Endodermal cell (in vitro differentiated cells): ENCODE data around the gene CHRNA7. TPM values are rescaled to one million over a fixed set of nuclear protein-coding genes. Genes with fewer than 3 reads are reported as not detected.
A peak's percentile ranks its signal among the peaks of the same experiment; 100 is the strongest.

Source experiments
- DNase-seq: peaks from one replicate; pipeline ENCODE4 v3.0.0-alpha.2; 2017
- H3K27ac ChIP-seq: 2 replicates; pipeline ENCODE4 v1.5.1; 2013; ENCODE audit warnings: mild to moderate bottlenecking, low read depth, low read length, moderate library complexity
- H3K27me3 ChIP-seq: 2 replicates; pipeline ENCODE4 v1.6.1; 2013; ENCODE audit warnings: mild to moderate bottlenecking, low read length, moderate library complexity; ENCODE audit not compliant: insufficient read depth, control insufficient read depth, poor library complexity, severe bottlenecking
- H3K36me3 ChIP-seq: 2 replicates; pipeline ENCODE4 v1.7.0; 2013; ENCODE audit warnings: mild to moderate bottlenecking, low read length, moderate library complexity; ENCODE audit not compliant: control insufficient read depth, insufficient read depth
- H3K4me1 ChIP-seq: one replicate; pipeline ENCODE4 v1.7.0; 2013; ENCODE audit warnings: low read length; ENCODE audit not compliant: control insufficient read depth, insufficient read depth
- H3K4me3 ChIP-seq: 2 replicates; pipeline ENCODE4 v1.5.1; 2013; ENCODE audit warnings: mild to moderate bottlenecking, low read length, moderate library complexity
- H3K9ac ChIP-seq: 2 replicates; pipeline ENCODE4 v1.6.1; 2013; ENCODE audit warnings: mild to moderate bottlenecking, low read length, moderate library complexity; ENCODE audit not compliant: poor library complexity, severe bottlenecking; ENCODE audit errors: extremely low read depth
- H3K9me3 ChIP-seq: 2 replicates; pipeline ENCODE4 v1.6.1; 2013; ENCODE audit warnings: mild to moderate bottlenecking, low read length, moderate library complexity; ENCODE audit not compliant: control insufficient read depth
- H3K27ac Mint-ChIP-seq: 2 replicates; pipeline ENCODE4 v1.8.0; 2020; ENCODE audit warnings: mixed read lengths
- H3K27me3 Mint-ChIP-seq: 2 replicates; pipeline ENCODE4 v1.8.0; 2021; ENCODE audit warnings: mild to moderate bottlenecking, mixed read lengths; ENCODE audit not compliant: insufficient read depth
- H3K36me3 Mint-ChIP-seq: 2 replicates; pipeline ENCODE4 v1.8.0; 2020; ENCODE audit warnings: low read depth, mixed read lengths
- H3K4me1 Mint-ChIP-seq: 2 replicates; pipeline ENCODE4 v1.8.0; 2020; ENCODE audit warnings: mixed read lengths
- H3K4me3 Mint-ChIP-seq: 2 replicates; pipeline ENCODE4 v1.8.0; 2020; ENCODE audit warnings: mild to moderate bottlenecking, moderate library complexity, mixed read lengths
- H3K9me3 Mint-ChIP-seq: 2 replicates; pipeline ENCODE4 v1.8.0; 2020; ENCODE audit warnings: mild to moderate bottlenecking, mixed read lengths
- WGBS, 2 experiments: methylation state at CpG; one replicate each; pipeline versions ENCODE4 v1.1.5 to v1.1.7; 2013; ENCODE audit warnings: missing lambda C conversion rate in 2 of 2, mixed read lengths in 1 of 2; ENCODE audit not compliant: insufficient coverage in 1 of 2, insufficient read length in 1 of 2; 5-methylcytosine and 5-hydroxymethylcytosine counted together
- total RNA-seq, 2 donors: library from RNA; stranded (reverse); fragmentation: NEBNext Ultra II Directional in 1 of 2; extraction: Animal tissue kit (Norgen Biotek cat#: 25700) in 1 of 2; gene quantifications; 2 replicates in 1 of 2; 3 replicates in 1 of 2; pipeline ENCODE4 v1.2.1, GENCODE V29; 2021
- TF ChIP-seq, protein P1 (sequence below): fragments of 200-600 bp; sonication (generic); conservative IDR thresholded peaks from 2 replicates; pipeline ENCODE4 v1.5.0; 2021; ENCODE audit warnings: antibody characterized with exemption, mild to moderate bottlenecking

CHRNA7 gene
- total RNA-seq, 2 donors from 2014 or later: 7.5 to 8.0 TPM

DNA sequence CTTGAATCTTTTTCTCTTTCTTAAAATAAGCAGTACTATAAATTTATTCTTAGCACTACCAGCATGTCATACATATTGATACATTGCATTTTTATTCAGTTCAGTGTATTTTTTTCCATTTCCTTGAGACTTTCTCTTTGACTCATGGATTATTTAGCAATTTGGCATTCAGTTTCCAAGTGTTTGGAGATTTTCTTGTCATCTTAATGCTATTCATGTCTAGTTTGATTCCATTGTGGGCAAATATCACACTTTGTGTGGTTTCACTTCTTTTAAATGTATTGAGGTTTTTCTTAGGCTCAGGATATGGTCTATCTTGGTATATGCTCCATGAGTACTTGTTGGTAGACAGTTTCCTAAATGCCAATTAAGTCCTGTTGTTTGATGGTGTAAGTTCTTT is 99.5 kb downstream of the CHRNA7 start:
- Mint-ChIP-seq H3K36me3 (no peaks in the 10 kb centered on the region), H3K9me3 (no peaks in the 10 kb centered on the region), H3K4me1 (peaks cover 10% of the 10 kb centered on the region), H3K27ac (no peak overlapping the region), H3K4me3 (no peak overlapping the region), H3K27me3 (no peaks in the 10 kb centered on the region)
- Histone ChIP-seq H3K4me3 (no peak overlapping the region), H3K9ac (no peak overlapping the region), H3K27me3 (no peaks in the 10 kb centered on the region), H3K4me1 (no peaks in the 10 kb centered on the region), H3K27ac (no peak overlapping the region), H3K36me3 (no peaks in the 10 kb centered on the region), H3K9me3 (no peaks in the 10 kb centered on the region)
- DNase-seq: no peak
- TF ChIP-seq, protein P1, sequence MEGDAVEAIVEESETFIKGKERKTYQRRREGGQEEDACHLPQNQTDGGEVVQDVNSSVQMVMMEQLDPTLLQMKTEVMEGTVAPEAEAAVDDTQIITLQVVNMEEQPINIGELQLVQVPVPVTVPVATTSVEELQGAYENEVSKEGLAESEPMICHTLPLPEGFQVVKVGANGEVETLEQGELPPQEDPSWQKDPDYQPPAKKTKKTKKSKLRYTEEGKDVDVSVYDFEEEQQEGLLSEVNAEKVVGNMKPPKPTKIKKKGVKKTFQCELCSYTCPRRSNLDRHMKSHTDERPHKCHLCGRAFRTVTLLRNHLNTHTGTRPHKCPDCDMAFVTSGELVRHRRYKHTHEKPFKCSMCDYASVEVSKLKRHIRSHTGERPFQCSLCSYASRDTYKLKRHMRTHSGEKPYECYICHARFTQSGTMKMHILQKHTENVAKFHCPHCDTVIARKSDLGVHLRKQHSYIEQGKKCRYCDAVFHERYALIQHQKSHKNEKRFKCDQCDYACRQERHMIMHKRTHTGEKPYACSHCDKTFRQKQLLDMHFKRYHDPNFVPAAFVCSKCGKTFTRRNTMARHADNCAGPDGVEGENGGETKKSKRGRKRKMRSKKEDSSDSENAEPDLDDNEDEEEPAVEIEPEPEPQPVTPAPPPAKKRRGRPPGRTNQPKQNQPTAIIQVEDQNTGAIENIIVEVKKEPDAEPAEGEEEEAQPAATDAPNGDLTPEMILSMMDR: no peak

DNA sequence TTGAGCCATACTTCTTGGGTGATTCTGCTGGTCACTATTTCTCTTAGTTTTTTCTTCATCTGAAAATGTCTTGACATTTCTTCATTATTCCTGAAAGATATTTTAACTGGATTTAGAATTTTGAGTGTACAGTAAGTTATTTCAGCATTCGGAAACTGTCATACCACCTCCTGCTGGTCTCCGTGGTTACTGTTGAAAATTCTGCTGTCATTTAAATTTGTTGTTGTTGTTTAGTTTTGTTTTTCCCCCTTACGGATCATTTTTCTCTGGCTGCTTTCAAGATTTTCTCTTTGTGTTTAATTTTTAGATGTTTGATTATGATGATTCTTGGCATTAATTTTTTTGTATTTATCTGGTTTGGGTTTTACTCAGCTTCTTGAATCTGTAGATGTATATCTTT is 100.5 kb downstream of the CHRNA7 start:
- Mint-ChIP-seq H3K27me3 (no peaks in the 10 kb centered on the region), H3K36me3 (no peaks in the 10 kb centered on the region), H3K27ac (no peak overlapping the region), H3K4me3 (no peak overlapping the region), H3K4me1 (peaks cover under 1% of the 10 kb centered on the region), H3K9me3 (no peaks in the 10 kb centered on the region)
- Histone ChIP-seq H3K27ac (no peak overlapping the region), H3K4me3 (no peak overlapping the region), H3K4me1 (no peaks in the 10 kb centered on the region), H3K36me3 (no peaks in the 10 kb centered on the region), H3K9ac (no peak overlapping the region), H3K9me3 (no peaks in the 10 kb centered on the region), H3K27me3 (no peaks in the 10 kb centered on the region)
- 93% methylated on average over 3 of the region's 3 CpGs; no CpG with 5 or more reads in 1 of the 2 experiments for WGBS, 2 experiments
- TF ChIP-seq, protein P1: peak; percentile 60
- DNase-seq: no peak

DNA sequence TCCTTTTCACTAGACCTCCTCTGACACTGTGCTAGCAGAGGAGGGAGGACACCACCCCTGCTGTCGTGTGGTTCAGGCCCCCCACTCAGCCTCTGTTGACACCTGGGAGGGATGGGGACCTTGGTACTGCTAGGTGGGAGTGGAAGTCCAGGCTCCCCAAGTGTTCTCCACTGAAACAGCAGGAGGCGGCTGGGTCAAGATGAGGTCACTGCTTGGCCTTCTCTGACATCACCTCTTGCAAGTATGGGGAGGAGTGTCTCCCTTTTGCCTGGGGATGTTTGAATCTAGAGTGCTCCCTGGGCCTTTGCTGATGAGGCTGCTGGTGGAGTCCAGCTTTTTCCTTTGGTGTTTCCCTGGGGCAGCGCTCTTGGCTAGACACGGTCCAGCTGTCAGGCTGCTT is 101.5 kb downstream of the CHRNA7 start:
- no peak for DNase-seq
- H3K9ac ChIP-seq: no peak overlapping the region
- Mint-ChIP-seq H3K27ac (no peak overlapping the region), H3K4me3 (no peak overlapping the region), H3K27me3 (no peaks in the 10 kb centered on the region), H3K9me3 (no peaks in the 10 kb centered on the region), H3K36me3 (no peaks in the 10 kb centered on the region), H3K4me1 (no peaks in the 10 kb centered on the region)
- H3K4me3 ChIP-seq: no peak overlapping the region
- no peaks in the 10 kb centered on the region for H3K36me3 ChIP-seq
- no peaks in the 10 kb centered on the region for H3K4me1 ChIP-seq
- no peak overlapping the region for H3K27ac ChIP-seq
- H3K27me3 ChIP-seq: no peaks in the 10 kb centered on the region
- 83 to 100% methylated on average over 2 to 4 of the region's 4 CpGs for WGBS, 2 experiments
- TF ChIP-seq, protein P1: no peak
- H3K9me3 ChIP-seq: no peaks in the 10 kb centered on the region
